22Rv1 (cell line): ENCODE results near the gene PPIL4.

Experiments used
- H3K27ac ChIP-seq: fragments of 450-650 bp; 2 replicates; pipeline ENCODE4 v1.5.1; 2017
- CTCF ChIP-seq: fragments of 450-650 bp; IDR thresholded peaks from 2 replicates; pipeline ENCODE4 v1.5.1; 2017; ENCODE audit warnings: mild to moderate bottlenecking
- ZFX ChIP-seq: fragments of 450-650 bp; IDR thresholded peaks from 2 replicates; pipeline ENCODE4 v1.6.1; 2017; ENCODE audit warnings: antibody characterized with exemption, borderline replicate concordance

PPIL4 gene

GRCh38 chr6:149529650-149530049 is 16.2 kb downstream of the PPIL4 start:
- no peak overlapping the region for H3K27ac ChIP-seq

GRCh38 chr6:149515494-149515893 is 30.3 kb downstream of the PPIL4 start:
- TF ChIP-seq CTCF (no peak), ZFX (no peak)
- no peak overlapping the region for H3K27ac ChIP-seq

More at GRCh38 chr6:149529650-149530049, 16.2 kb downstream of the PPIL4 start:
- no peak for TF ChIP-seq ZFX
- no peak for TF ChIP-seq CTCF

GRCh38 chr6:149513915-149514314 is 31.9 kb downstream of the PPIL4 start:
- TF ChIP-seq CTCF (no peak), ZFX (no peak)
- no peak overlapping the region for H3K27ac ChIP-seq

GRCh38 chr6:149510793-149511512 is 34.9 kb downstream of the PPIL4 start:
- no peak overlapping the region for H3K27ac ChIP-seq
- no peak for TF ChIP-seq ZFX
- no peak for TF ChIP-seq CTCF

- no peak overlapping the region for H3K27ac ChIP-seq
- TF ChIP-seq CTCF (no peak), ZFX (no peak)
Observed at GRCh38 chr6:149508485-149508884, 37.4 kb downstream of the PPIL4 start.

GRCh38 chr6:149503872-149504271 is 42.0 kb downstream of the PPIL4 start:
- H3K27ac ChIP-seq, result no peak overlapping the region
- no peak for TF ChIP-seq ZFX
- no peak for TF ChIP-seq CTCF

GRCh38 chr6:149503276-149503675 is 42.6 kb downstream of the PPIL4 start:
- no peak overlapping the region for H3K27ac ChIP-seq
- no peak for TF ChIP-seq CTCF
- TF ChIP-seq ZFX, result no peak
